ENCODE data around the gene MTMR6. TPM values are rescaled to one million over a fixed set of nuclear protein-coding genes. Genes with fewer than 3 reads are reported as not detected.

MTMR6 gene
- total and polyA plus RNA-seq, 2 experiments from 2014 or later, result 6.9 to 17.2 TPM

DNA sequence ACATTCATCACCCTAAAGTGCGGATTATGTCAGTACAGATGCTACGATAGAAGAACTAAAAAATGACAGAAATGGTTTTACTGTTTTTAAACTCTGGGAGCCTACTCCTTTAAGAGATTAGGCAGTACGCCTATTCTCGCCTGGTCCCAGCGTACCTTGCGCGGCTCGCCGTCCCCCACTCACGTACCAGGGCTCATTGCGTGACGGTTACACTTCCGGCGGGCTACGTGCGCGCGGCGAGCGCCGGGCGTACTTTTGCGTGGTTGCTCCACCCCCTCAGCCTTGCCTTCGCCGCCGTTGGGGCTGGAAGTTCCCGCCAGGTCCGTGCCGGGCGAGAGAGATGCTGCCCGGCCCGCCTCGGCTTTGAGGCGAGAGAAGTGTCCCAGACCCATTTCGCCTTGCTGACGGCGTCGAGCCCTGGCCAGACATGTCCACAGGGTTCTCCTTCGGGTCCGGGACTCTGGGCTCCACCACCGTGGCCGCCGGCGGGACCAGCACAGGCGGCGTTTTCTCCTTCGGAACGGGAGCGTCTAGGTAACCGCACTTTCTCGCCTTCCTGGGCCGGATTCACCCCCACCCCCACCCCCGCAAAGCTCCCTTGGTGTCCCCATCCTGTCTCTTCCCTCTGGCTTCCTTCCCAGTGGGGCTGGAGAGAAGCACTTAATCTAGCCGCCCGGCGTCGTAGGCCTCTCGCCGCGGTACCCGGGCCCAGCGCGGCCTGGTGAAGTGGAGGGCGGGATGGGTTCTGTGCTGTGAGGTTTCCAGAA, 14.2 kb upstream of the MTMR6 start, which contains the start of gene NUP58:
Gene NUP58 (plus strand): TSS at position 279 of the 767 bp plus-strand sequence. CDS start 149 bp downstream, at position 428.
- peak within 1 kb of the TSS; percentile 98 for H2AFZ ChIP-seq

GRCh38 chr13:25300861-25301346, 13.6 kb upstream of the MTMR6 start:
- Histone ChIP-seq H3K27ac (peak overlapping the region; percentile 95), H4K20me1 (ENCODE audit: insufficient read depth, poor library complexity, severe bottlenecking) (peaks cover 20% of the 10 kb centered on the region), H3K4me1 (ENCODE audit: insufficient read depth) (peaks cover 17% of the 10 kb centered on the region), H3K27me3 (peaks cover 29% of the 10 kb centered on the region), H3K79me2 (peaks cover 41% of the 10 kb centered on the region), H3K4me2 (peak overlapping the region; percentile 73), H3K9me3 (ENCODE audit: low read depth) (no peaks in the 10 kb centered on the region), H3K36me3 (replicated peaks; ENCODE audit: insufficient read depth, low read depth) (no peaks in the 10 kb centered on the region), H3K4me3 (no peak overlapping the region), H3K9me2 (replicated peaks; ENCODE audit: insufficient read depth) (no peaks in the 10 kb centered on the region), H2AFZ (peak overlapping the region; percentile 98)
- WGBS (ENCODE audit: low lambda C conversion rate, missing lambda C conversion rate), result 89% methylated on average over 33 of the region's 33 CpGs
- TF ChIP-seq EZH2 (IDR thresholded peaks at IDR 0.05; ENCODE audit: borderline replicate concordance) (no peak), EZH2phosphoT487 (IDR thresholded peaks at IDR 0.05; ENCODE audit: low read depth, severe bottlenecking, unreplicated experiment) (no peak), CTCF (IDR thresholded peaks at IDR 0.05; ENCODE audit: poor library complexity) (no peak)
- no peak for DNase-seq (ENCODE audit: low spot score)

More for the DNA sequence above, 14.2 kb upstream of the MTMR6 start, which contains the start of gene NUP58:
- H3K9me2 ChIP-seq (replicated peaks; ENCODE audit: insufficient read depth), result no peaks in the 10 kb centered on the region
- TF ChIP-seq EZH2 (IDR thresholded peaks at IDR 0.05; ENCODE audit: borderline replicate concordance) (no peak), EZH2phosphoT487 (IDR thresholded peaks at IDR 0.05; ENCODE audit: low read depth, severe bottlenecking, unreplicated experiment) (no peak), CTCF (IDR thresholded peaks at IDR 0.05; ENCODE audit: poor library complexity) (no peak)
- peaks cover 23% of the 10 kb centered on the region for H3K27me3 ChIP-seq
- H3K27ac ChIP-seq, result peak within 1 kb of the TSS; percentile 95
- peak; percentile 96 for DNase-seq (ENCODE audit: low spot score)
- H3K4me3 ChIP-seq, result peak within 1 kb of the TSS; percentile 61
- peaks cover 22% of the 10 kb centered on the region for H3K4me1 ChIP-seq (ENCODE audit: insufficient read depth)
- H3K9me3 ChIP-seq (ENCODE audit: low read depth), result no peaks in the 10 kb centered on the region
- peaks cover 25% of the 10 kb centered on the region for H4K20me1 ChIP-seq (ENCODE audit: insufficient read depth, poor library complexity, severe bottlenecking)
- peak within 1 kb of the TSS; percentile 79 for H3K4me2 ChIP-seq
- no peaks in the 10 kb centered on the region for H3K36me3 ChIP-seq (replicated peaks; ENCODE audit: insufficient read depth, low read depth)
- peaks cover 47% of the 10 kb centered on the region for H3K79me2 ChIP-seq
- WGBS (ENCODE audit: low lambda C conversion rate, missing lambda C conversion rate), result 2% methylated on average over 47 of the region's 64 CpGs

DNA sequence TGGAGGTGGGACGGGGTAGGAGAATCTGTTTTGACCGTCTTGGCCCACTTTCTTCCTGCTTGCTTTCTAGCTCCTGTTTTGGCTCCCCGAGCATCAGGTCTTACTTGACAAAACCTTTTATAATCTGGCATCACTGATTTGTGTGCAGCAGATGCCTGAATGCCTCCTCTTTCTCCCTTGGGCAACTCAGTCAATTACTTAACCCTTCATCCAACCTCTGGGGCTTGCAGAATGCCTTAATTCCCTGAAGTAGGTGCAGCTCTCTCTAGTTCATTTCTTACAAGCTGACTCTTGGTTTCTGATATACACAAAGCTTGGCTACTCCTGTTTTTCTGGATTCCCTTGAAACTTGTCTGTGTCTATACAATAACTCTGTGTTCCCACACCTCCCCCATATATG, 8.4 kb upstream of the MTMR6 start:
- Histone ChIP-seq H3K79me2 (no peaks in the 10 kb centered on the region), H4K20me1 (ENCODE audit: insufficient read depth, poor library complexity, severe bottlenecking) (no peaks in the 10 kb centered on the region), H2AFZ (no peak overlapping the region), H3K4me3 (no peak overlapping the region), H3K36me3 (replicated peaks; ENCODE audit: insufficient read depth, low read depth) (no peaks in the 10 kb centered on the region), H3K27me3 (peaks cover 37% of the 10 kb centered on the region), H3K9me3 (ENCODE audit: low read depth) (no peaks in the 10 kb centered on the region), H3K27ac (no peak overlapping the region), H3K4me1 (ENCODE audit: insufficient read depth) (no peaks in the 10 kb centered on the region), H3K4me2 (no peak overlapping the region), H3K9me2 (replicated peaks; ENCODE audit: insufficient read depth) (no peaks in the 10 kb centered on the region)
- no peak for DNase-seq (ENCODE audit: low spot score)
- TF ChIP-seq EZH2phosphoT487 (IDR thresholded peaks at IDR 0.05; ENCODE audit: low read depth, severe bottlenecking, unreplicated experiment) (no peak), CTCF (IDR thresholded peaks at IDR 0.05; ENCODE audit: poor library complexity) (no peak), EZH2 (IDR thresholded peaks at IDR 0.05; ENCODE audit: borderline replicate concordance) (no peak)
- WGBS (ENCODE audit: low lambda C conversion rate, missing lambda C conversion rate), result 82% methylated on average over 3 of the region's 3 CpGs

Data from hepatocyte (in vitro differentiated cells).